Endothelial cell of umbilical vein (primary cell): ENCODE results near the gene ITM2B.

Experiments used
- CTCF ChIP-seq, 2 donors: IDR thresholded peaks; 1 replicate in 1 of 2; 2 replicates in 1 of 2; pipeline ENCODE4 v1.5.1; 2011; ENCODE audit warnings: low read length in 2 of 2, mild to moderate bottlenecking in 2 of 2, moderate library complexity in 2 of 2, control low read depth in 1 of 2, inconsistent platforms in 1 of 2, low read depth in 1 of 2; ENCODE audit not compliant: insufficient read depth in 1 of 2; ENCODE audit errors: extremely low read depth in 1 of 2
- POLR2A ChIP-seq: IDR thresholded peaks from 2 replicates; pipeline ENCODE4 v1.6.1; 2012; ENCODE audit warnings: low read depth, mild to moderate bottlenecking, control low read depth, low read length

- no peak for TF ChIP-seq POLR2A
- no peak for TF ChIP-seq CTCF (IDR thresholded peaks at IDR 0.05; ENCODE audit: extremely low read depth in 1 of 2, insufficient read depth in 1 of 2, low read depth in 1 of 2, low read length in 2 of 2)
Observed at GRCh38 chr13:48281556-48281955, 48.5 kb downstream of the ITM2B start.
